HG03575 (cell line): ENCODE measurements around the gene FNTB.

Experiments
- ATAC-seq: cut with Tn5 transposase; IDR thresholded peaks from one replicate; pipeline ENCODE4 v1.9.1; 2021; ENCODE audit not compliant: unreplicated experiment, insufficient number of reproducible peaks, low FRiP score; ENCODE audit errors: extremely low read depth

FNTB gene

GRCh38 chr14:65100922-65101541 lies 114.3 kb downstream of the FNTB start:
- ATAC-seq, result no peak

GRCh38 chr14:65101631-65102440 lies 115.1 kb downstream of the FNTB start:
- no peak for ATAC-seq

DNA sequence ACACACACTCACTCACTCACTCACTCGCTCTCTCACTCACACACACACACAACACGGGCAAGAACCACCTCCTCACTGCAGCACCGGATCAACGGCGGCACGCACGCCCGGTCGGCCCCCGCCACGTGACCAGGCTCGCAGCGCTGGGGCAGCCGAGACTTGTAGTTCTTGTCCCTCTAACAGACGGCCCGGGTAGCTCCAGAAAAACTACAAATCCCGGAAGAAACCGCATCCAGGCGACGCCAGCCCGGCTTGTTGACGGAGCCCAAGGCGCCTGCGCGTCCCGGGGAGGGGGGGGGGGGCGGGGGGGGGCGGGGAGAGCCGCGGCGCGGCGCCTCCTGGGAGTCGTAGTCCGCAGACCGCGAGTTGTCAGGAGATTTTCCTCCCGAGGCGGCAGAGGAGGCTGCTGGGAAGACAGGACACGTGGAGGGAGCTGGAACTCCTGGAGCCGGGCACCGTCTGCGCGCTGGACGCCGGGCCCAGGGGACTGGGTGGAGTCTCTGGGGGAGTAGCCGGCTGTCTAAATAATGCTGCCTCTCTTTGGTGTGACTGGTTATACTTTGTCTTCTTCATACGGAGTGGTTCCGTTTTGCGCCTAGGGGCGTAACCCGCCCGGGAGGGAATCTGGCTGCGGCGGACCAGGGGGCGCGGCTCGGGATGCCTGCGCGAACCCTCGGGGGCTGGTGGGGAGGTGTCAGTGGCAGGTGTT lies 115.9 kb downstream of the FNTB start, which contains the start of gene MAX:
Gene MAX, minus strand, starts transcription at position 77 of the 709 bp plus-strand sequence. CDS start 178 bp downstream, outside the sequence.
- no peak for ATAC-seq

DNA sequence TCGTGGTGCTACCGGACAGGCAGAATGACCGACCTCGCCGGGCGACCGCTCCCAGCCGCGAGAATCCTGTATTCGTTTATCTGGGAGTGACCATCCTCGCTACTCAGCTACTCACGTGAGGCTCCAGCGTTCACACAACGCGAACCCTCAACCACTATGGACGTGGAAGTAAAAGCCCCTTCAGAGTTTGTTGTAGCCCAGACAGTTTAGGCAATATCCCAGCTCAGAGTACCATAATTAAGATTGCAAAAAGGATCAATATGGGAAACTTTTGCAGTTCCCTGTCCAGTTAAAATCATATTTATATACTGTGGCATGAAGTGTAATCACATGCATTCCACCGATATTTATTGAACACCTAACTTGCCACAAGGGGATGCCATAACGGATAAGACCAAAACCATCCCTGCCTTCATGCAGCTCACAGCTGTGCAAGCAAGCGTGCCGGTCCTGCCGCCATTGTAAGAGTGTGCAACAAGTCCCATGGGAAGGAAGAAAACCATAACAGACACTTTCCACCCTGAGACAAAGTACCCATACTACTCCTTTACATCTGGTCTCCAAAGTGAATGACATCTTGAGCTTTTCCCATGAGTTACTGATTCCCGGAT lies 116.6 kb downstream of the FNTB start:
- no peak for ATAC-seq

GRCh38 chr14:65104791-65105190 lies 118.1 kb downstream of the FNTB start:
- no peak for ATAC-seq

- no peak for ATAC-seq
Measured at GRCh38 chr14:65106316-65106715, 119.6 kb downstream of the FNTB start.

DNA sequence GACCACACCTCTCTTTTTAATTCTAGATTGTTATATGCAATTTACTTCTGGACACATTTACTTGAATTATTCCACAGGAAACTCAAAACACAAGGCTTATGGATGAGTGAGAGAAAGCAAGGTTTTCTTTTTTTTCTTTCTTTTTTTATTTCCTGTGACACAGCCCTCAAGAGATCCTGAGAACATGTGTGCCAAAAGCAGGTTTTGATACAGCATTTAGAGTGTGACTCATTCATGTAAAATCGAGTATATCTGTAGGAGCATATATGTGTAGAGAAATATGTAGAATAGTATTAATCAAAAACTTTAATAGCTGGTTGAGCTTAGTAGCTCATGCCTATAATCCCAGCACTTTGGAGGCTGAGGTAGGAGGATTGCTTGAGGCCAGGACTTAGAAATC lies 120.0 kb downstream of the FNTB start:
- no peak for ATAC-seq

- ATAC-seq, result no peak
Measured at GRCh38 chr14:65107200-65107599, 120.5 kb downstream of the FNTB start.

DNA sequence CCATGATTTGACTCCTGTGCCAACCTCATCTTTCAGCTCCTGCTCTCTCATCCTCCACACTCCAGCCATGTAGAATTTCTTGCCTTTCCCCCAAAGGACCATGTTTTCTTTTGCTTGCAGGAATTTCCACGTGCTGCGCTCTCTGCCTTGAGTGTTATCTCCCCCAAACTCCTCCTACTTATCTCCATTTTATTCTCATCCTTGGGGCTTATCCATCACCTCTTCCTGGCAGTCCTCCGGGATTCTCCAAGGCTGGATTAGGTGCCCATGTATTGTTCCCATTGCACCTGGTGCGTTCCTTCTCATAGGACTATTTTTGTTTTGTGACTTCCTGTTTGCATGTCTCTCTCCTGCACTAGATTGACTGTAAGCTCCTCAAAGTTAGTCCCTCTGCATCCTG lies 122.7 kb downstream of the FNTB start:
- ATAC-seq, result no peak

DNA sequence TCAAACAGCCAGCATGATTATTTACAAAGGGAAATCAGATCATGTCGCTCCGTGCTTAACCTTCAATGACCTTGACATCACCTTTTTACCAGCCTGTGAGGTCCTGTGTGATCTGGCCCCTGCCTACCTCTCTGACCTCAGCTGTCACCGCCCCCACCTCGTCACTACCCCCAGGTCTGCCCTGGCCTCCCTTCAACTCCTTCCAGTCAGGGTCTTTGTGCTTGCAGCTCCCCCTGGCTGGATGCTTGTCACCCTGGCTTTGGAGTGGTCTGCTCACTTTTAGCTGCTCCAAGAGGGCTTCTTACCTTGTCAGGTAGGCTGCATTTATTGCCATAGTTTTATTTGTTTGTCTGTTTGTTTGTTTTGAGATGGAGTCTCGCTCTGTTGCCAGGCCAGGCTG lies 123.8 kb downstream of the FNTB start:
- no peak for ATAC-seq
